Brain microvascular endothelial cell (primary cell): Measurements from ENCODE around the gene DLGAP1.
"Not testable (repeated sequence)": the region's sequence is repeated elsewhere in the genome, so short reads cannot be mapped to it uniquely, and the experiment has no call there.

ENCODE experiments used
- DNase-seq: peaks from one replicate; pipeline ENCODE4 v3.0.0-alpha.2; 2020
- H3K27ac ChIP-seq: fragments of 250-450 bp; sonication (Bioruptor Pico); 2 replicates; pipeline ENCODE4 v1.5.1; 2020; ENCODE audit warnings: mild to moderate bottlenecking, moderate library complexity
- H3K27me3 ChIP-seq: fragments of 250-450 bp; sonication (Bioruptor Pico); replicated peaks from 2 replicates; pipeline ENCODE4 v1.5.1; 2020; ENCODE audit warnings: mild to moderate bottlenecking
- H3K36me3 ChIP-seq: fragments of 250-450 bp; sonication (Bioruptor Pico); replicated peaks from 2 replicates; pipeline ENCODE4 v1.5.1; 2020; ENCODE audit warnings: mild to moderate bottlenecking
- H3K4me3 ChIP-seq: 2 replicates; pipeline ENCODE4 v1.5.1; 2011; ENCODE audit warnings: low read depth, mild to moderate bottlenecking, control low read depth, low read length, moderate library complexity
- CTCF ChIP-seq: IDR thresholded peaks from 2 replicates; pipeline ENCODE4 v1.5.1; 2011; ENCODE audit warnings: low read depth, mild to moderate bottlenecking, moderate library complexity, low read length, control low read depth, inconsistent platforms; ENCODE audit errors: missing control alignments
- in situ Hi-C: cut with HindIII; loops from 2 replicates; pipeline ENCODE4 v1.10.0; 2017; ENCODE audit warnings: low sequenced_read_pairs, low pct_ligation_motif_present

Gene DLGAP1

GRCh38 chr18:3706279-3707097 is 748.6 kb downstream of the DLGAP1 start:
- H3K36me3 ChIP-seq: no peaks in the 10 kb centered on the region
- H3K27ac ChIP-seq: no peak overlapping the region
- TF ChIP-seq CTCF: no peak
- peak; percentile 8 for DNase-seq
- peaks cover 4% of the 10 kb centered on the region for H3K27me3 ChIP-seq
- H3K4me3 ChIP-seq: no peak overlapping the region
- in situ Hi-C loops: no loop called here

GRCh38 chr18:3704556-3705344 is 750.4 kb downstream of the DLGAP1 start:
- in situ Hi-C loops: no loop called here
- Histone ChIP-seq H3K27me3 (peaks cover 4% of the 10 kb centered on the region), H3K27ac (no peak overlapping the region), H3K4me3 (no peak overlapping the region), H3K36me3 (no peaks in the 10 kb centered on the region)
- DNase-seq: no peak
- no peak for TF ChIP-seq CTCF

- in situ Hi-C loops: no loop called here
- no peaks in the 10 kb centered on the region for H3K36me3 ChIP-seq
Measured at GRCh38 chr18:3703732-3704176, 751.4 kb downstream of the DLGAP1 start.

GRCh38 chr18:3699707-3700567 is 755.2 kb downstream of the DLGAP1 start:
- not testable (repeated sequence) for DNase-seq, H3K4me3 ChIP-seq

More at GRCh38 chr18:3703732-3704176, 751.4 kb downstream of the DLGAP1 start:
- H3K27ac ChIP-seq: no peak overlapping the region
- peak; percentile 90 for TF ChIP-seq CTCF
- peak; percentile 45 for DNase-seq
- H3K27me3 ChIP-seq: peaks cover 4% of the 10 kb centered on the region
- H3K4me3 ChIP-seq: no peak overlapping the region

GRCh38 chr18:3694030-3694778 is 760.9 kb downstream of the DLGAP1 start:
- H3K4me3 ChIP-seq, H3K27me3 ChIP-seq, DNase-seq, H3K27ac ChIP-seq, H3K36me3 ChIP-seq, in situ Hi-C loops: not testable (repeated sequence)

More at GRCh38 chr18:3699707-3700567, 755.2 kb downstream of the DLGAP1 start:
- in situ Hi-C loops, H3K27ac ChIP-seq, H3K36me3 ChIP-seq, H3K27me3 ChIP-seq: not testable (repeated sequence)

- in situ Hi-C loops: no loop called here
- Histone ChIP-seq H3K4me3 (no peak overlapping the region), H3K36me3 (no peaks in the 10 kb centered on the region), H3K27ac (no peak overlapping the region), H3K27me3 (no peaks in the 10 kb centered on the region)
- DNase-seq: no peak
- no peak for TF ChIP-seq CTCF
Measured at GRCh38 chr18:3693410-3693809, 761.7 kb downstream of the DLGAP1 start.
